H9 (cell line): ENCODE data around the gene UBA1. TPM values are rescaled to one million over a fixed set of nuclear protein-coding genes. Genes with fewer than 3 reads are reported as not detected.
A peak's percentile ranks its signal among the peaks of the same experiment; 100 is the strongest.

Source experiments
- DNase-seq: peaks from one replicate; pipeline ENCODE4 v3.0.0-alpha.2; 2017
- H2AFZ ChIP-seq: one replicate; pipeline ENCODE4 v1.6.1; 2013; ENCODE audit warnings: mild to moderate bottlenecking, low read length, control low read depth, moderate library complexity
- H2AK5ac ChIP-seq: 2 replicates; pipeline ENCODE4 v1.6.1; 2013; ENCODE audit warnings: low read length, control low read depth, mixed read lengths; ENCODE audit not compliant: insufficient read length
- H2BK120ac ChIP-seq: one replicate; pipeline ENCODE4 v1.6.1; 2013; ENCODE audit warnings: low read depth, mild to moderate bottlenecking, low read length, control low read depth, inconsistent platforms; ENCODE audit not compliant: poor library complexity, severe bottlenecking
- H2BK12ac ChIP-seq: 2 replicates; pipeline ENCODE4 v1.6.1; 2013; ENCODE audit warnings: low read length, control low read depth, mixed read lengths, low read depth; ENCODE audit not compliant: insufficient read length
- H2BK15ac ChIP-seq: 2 replicates; pipeline ENCODE4 v1.6.1; 2013; ENCODE audit warnings: low read depth, low read length, control low read depth
- H2BK20ac ChIP-seq: one replicate; pipeline ENCODE4 v1.6.1; 2013; ENCODE audit warnings: low read depth, mild to moderate bottlenecking, low read length, control low read depth, inconsistent platforms; ENCODE audit not compliant: poor library complexity, severe bottlenecking
- H2BK5ac ChIP-seq: 2 replicates; pipeline ENCODE4 v1.6.1; 2013; ENCODE audit warnings: low read length, control low read depth, mixed read lengths; ENCODE audit not compliant: insufficient read length
- H3K14ac ChIP-seq: 2 replicates; pipeline ENCODE4 v1.6.1; 2013; ENCODE audit warnings: low read length, control low read depth; ENCODE audit not compliant: insufficient read depth
- H3K18ac ChIP-seq: 2 replicates; pipeline ENCODE4 v1.6.1; 2013; ENCODE audit warnings: low read depth, mild to moderate bottlenecking, mixed read lengths, low read length, control low read depth; ENCODE audit not compliant: insufficient read length
- H3K23ac ChIP-seq: 2 replicates; pipeline ENCODE4 v1.6.1; 2013; ENCODE audit warnings: low read length, control low read depth, mixed read lengths, low read depth; ENCODE audit not compliant: insufficient read length
- H3K23me2 ChIP-seq: 2 replicates; pipeline ENCODE4 v1.6.1; 2013; ENCODE audit warnings: low read depth, mild to moderate bottlenecking, mixed read lengths, low read length, control low read depth; ENCODE audit not compliant: insufficient read length, poor library complexity, severe bottlenecking
- H3K27ac ChIP-seq: 2 replicates; pipeline ENCODE4 v1.5.1; 2013; ENCODE audit warnings: low read length, control low read depth, mixed read lengths, low read depth; ENCODE audit not compliant: insufficient read length
- H3K27me3 ChIP-seq: 2 replicates; pipeline ENCODE4 v1.6.1; 2013; ENCODE audit warnings: low read length, control low read depth, inconsistent platforms; ENCODE audit not compliant: insufficient read depth
- H3K4ac ChIP-seq: 2 replicates; pipeline ENCODE4 v1.6.1; 2013; ENCODE audit warnings: low read depth, mild to moderate bottlenecking, control low read depth, inconsistent platforms, low read length, moderate library complexity
- H3K4me1 ChIP-seq: 2 replicates; pipeline ENCODE4 v1.6.1; 2013; ENCODE audit warnings: low read length, control low read depth, inconsistent platforms; ENCODE audit not compliant: insufficient read depth
- H3K4me2 ChIP-seq: 2 replicates; pipeline ENCODE4 v1.6.1; 2013; ENCODE audit warnings: low read length, control low read depth, mixed read lengths; ENCODE audit not compliant: insufficient read length, insufficient read depth
- H3K56ac ChIP-seq: 2 replicates; pipeline ENCODE4 v1.6.1; 2013; ENCODE audit warnings: low read depth, mild to moderate bottlenecking, mixed read lengths, low read length, control low read depth; ENCODE audit not compliant: insufficient read length
- H3K79me1 ChIP-seq: 2 replicates; pipeline ENCODE4 v1.6.1; 2013; ENCODE audit warnings: low read depth, mild to moderate bottlenecking, moderate library complexity, low read length, control low read depth, inconsistent platforms; ENCODE audit not compliant: insufficient read depth, poor library complexity, severe bottlenecking
- H3K79me2 ChIP-seq: 2 replicates; pipeline ENCODE4 v1.6.1; 2013; ENCODE audit warnings: low read length, control low read depth, inconsistent platforms; ENCODE audit not compliant: insufficient read depth
- H3K9ac ChIP-seq: 2 replicates; pipeline ENCODE4 v1.6.1; 2013; ENCODE audit warnings: low read length, control low read depth, mixed read lengths; ENCODE audit not compliant: insufficient read length; ENCODE audit errors: extremely low read depth
- H3K9me3 ChIP-seq: one replicate; pipeline ENCODE4 v1.6.1; 2013; ENCODE audit warnings: low read depth, low read length, inconsistent platforms; ENCODE audit not compliant: control insufficient read depth
- H3T11ph ChIP-seq: one replicate; pipeline ENCODE4 v1.6.1; 2013; ENCODE audit warnings: mild to moderate bottlenecking, low read length, control low read depth, inconsistent platforms
- H4K20me1 ChIP-seq: one replicate; pipeline ENCODE4 v1.6.1; 2013; ENCODE audit not compliant: control insufficient read depth, insufficient read length, insufficient read depth
- H4K5ac ChIP-seq: 2 replicates; pipeline ENCODE4 v1.6.1; 2013; ENCODE audit warnings: low read depth, mild to moderate bottlenecking, mixed read lengths, low read length, control low read depth; ENCODE audit not compliant: insufficient read length
- H4K8ac ChIP-seq: replicated peaks from 2 replicates; pipeline ENCODE4 v1.6.1; 2013; ENCODE audit warnings: low read length, control low read depth, mixed read lengths, low read depth; ENCODE audit not compliant: insufficient read length
- H4K91ac ChIP-seq: 2 replicates; pipeline ENCODE4 v1.6.1; 2013; ENCODE audit warnings: low read depth, mild to moderate bottlenecking, moderate library complexity, mixed read lengths, low read length, control low read depth; ENCODE audit not compliant: insufficient read length
- H3K27ac Mint-ChIP-seq, 3 experiments: 2 replicates in 2 of 3; 3 replicates in 1 of 3; pipeline ENCODE4 v1.8.0; 2020 to 2021; ENCODE audit warnings: mixed read lengths in 3 of 3, mild to moderate bottlenecking in 1 of 3, moderate library complexity in 1 of 3
- H3K27me3 Mint-ChIP-seq: 2 replicates; pipeline ENCODE4 v1.8.0; 2021; ENCODE audit warnings: low read depth, mild to moderate bottlenecking, moderate library complexity, mixed read lengths
- H3K36me3 Mint-ChIP-seq, 3 experiments: 2 replicates in 2 of 3; 3 replicates in 1 of 3; pipeline ENCODE4 v1.8.0; 2020 to 2021; ENCODE audit warnings: low read depth in 3 of 3, mixed read lengths in 3 of 3; ENCODE audit not compliant: insufficient read depth in 1 of 3
- H3K4me1 Mint-ChIP-seq, 2 experiments: 2 replicates each; pipeline ENCODE4 v1.8.0; 2020; ENCODE audit warnings: mixed read lengths in 2 of 2
- H3K4me3 Mint-ChIP-seq, 2 experiments: 2 replicates in 1 of 2; 3 replicates in 1 of 2; pipeline ENCODE4 v1.8.0; 2020 to 2021; ENCODE audit warnings: mild to moderate bottlenecking in 2 of 2, mixed read lengths in 2 of 2, moderate library complexity in 1 of 2
- H3K9me3 Mint-ChIP-seq, 2 experiments: 2 replicates in 1 of 2; 3 replicates in 1 of 2; pipeline ENCODE4 v1.8.0; 2020; ENCODE audit warnings: mild to moderate bottlenecking in 2 of 2, mixed read lengths in 2 of 2, moderate library complexity in 1 of 2
- CTCF ChIP-seq: fragments of 200-600 bp; sonication (generic); conservative IDR thresholded peaks from 3 replicates; pipeline ENCODE4 v1.8.0; 2021; ENCODE audit warnings: antibody characterized with exemption, mild to moderate bottlenecking
- WGBS: extraction: QIAGEN DNeasy Blood & Tissue Kit; methylation state at CpG from one replicate; pipeline ENCODE4 v1.1.7; 2013; ENCODE audit warnings: missing lambda C conversion rate, low lambda C conversion rate, mixed read lengths; ENCODE audit not compliant: insufficient read length; ENCODE audit errors: extremely low coverage; 5-methylcytosine and 5-hydroxymethylcytosine counted together
- total RNA-seq: library from RNA; stranded (reverse); gene quantifications from 2 replicates; pipeline ENCODE4 v1.2.1, GENCODE V29; 2021

Gene UBA1
- total RNA-seq, 1 experiment from 2014 or later: 427 TPM

- no peaks in the 10 kb centered on the region for H3K27me3 ChIP-seq
- H4K91ac ChIP-seq: no peak overlapping the region
- no CpG with 5 or more reads among the region's 4 CpGs for WGBS
- no peak overlapping the region for H2BK5ac ChIP-seq
- no peak overlapping the region for H3K27ac ChIP-seq
- H2AFZ ChIP-seq: no peak overlapping the region
- no peak overlapping the region for H3T11ph ChIP-seq
- Mint-ChIP-seq H3K9me3 (peaks cover 55 to 79% of the 10 kb centered on the region in 2 experiments), H3K27ac (peak overlapping the region in 2 of 3 experiments; percentile 65 to 67; a peak in 2 of 7 replicates), H3K27me3 (peaks cover 1% of the 10 kb centered on the region; the same call in 1 of the 2 replicates), H3K36me3 (peaks cover 32 to 62% (median 56%) of the 10 kb centered on the region in 3 experiments), H3K4me3 (no peak overlapping the region), H3K4me1 (peaks cover 0 to 5% of the 10 kb centered on the region in 2 experiments; a peak in 1 of 4 replicates)
- H2BK120ac ChIP-seq: no peak overlapping the region
- H3K9ac ChIP-seq: no peak overlapping the region
- H2BK12ac ChIP-seq: no peak overlapping the region
- H3K14ac ChIP-seq: no peak overlapping the region
- no peak overlapping the region for H2BK15ac ChIP-seq
- H3K79me2 ChIP-seq: no peaks in the 10 kb centered on the region
- DNase-seq: no peak
- TF ChIP-seq CTCF: no peak
- H3K56ac ChIP-seq: no peak overlapping the region
- H2BK20ac ChIP-seq: no peak overlapping the region
- H3K4ac ChIP-seq: no peak overlapping the region
- H3K18ac ChIP-seq: no peak overlapping the region
- H3K9me3 ChIP-seq: no peaks in the 10 kb centered on the region
- H4K5ac ChIP-seq: no peak overlapping the region
- no peaks in the 10 kb centered on the region for H3K23me2 ChIP-seq
- H3K23ac ChIP-seq: no peak overlapping the region
- no peak overlapping the region for H4K8ac ChIP-seq
- H4K20me1 ChIP-seq: no peaks in the 10 kb centered on the region
- no peak overlapping the region for H3K4me2 ChIP-seq
- no peak overlapping the region for H2AK5ac ChIP-seq
- no peaks in the 10 kb centered on the region for H3K79me1 ChIP-seq
- H3K4me1 ChIP-seq: no peaks in the 10 kb centered on the region
These were observed 9.1 kb upstream of the UBA1 start for GRCh38 chrX:47184486-47184885.
